HG03432 (cell line): ENCODE data around the gene PTGER4.
A peak's percentile ranks its signal among the peaks of the same experiment; 100 is the strongest.
"Not testable (repeated sequence)": the region's sequence is repeated elsewhere in the genome, so short reads cannot be mapped to it uniquely, and the experiment has no call there.

Experiments used
- ATAC-seq: cut with Tn5 transposase; IDR thresholded peaks from one replicate; pipeline ENCODE4 v1.9.1; 2021; ENCODE audit warnings: mild to moderate bottlenecking, moderate library complexity; ENCODE audit not compliant: unreplicated experiment

PTGER4 gene

DNA sequence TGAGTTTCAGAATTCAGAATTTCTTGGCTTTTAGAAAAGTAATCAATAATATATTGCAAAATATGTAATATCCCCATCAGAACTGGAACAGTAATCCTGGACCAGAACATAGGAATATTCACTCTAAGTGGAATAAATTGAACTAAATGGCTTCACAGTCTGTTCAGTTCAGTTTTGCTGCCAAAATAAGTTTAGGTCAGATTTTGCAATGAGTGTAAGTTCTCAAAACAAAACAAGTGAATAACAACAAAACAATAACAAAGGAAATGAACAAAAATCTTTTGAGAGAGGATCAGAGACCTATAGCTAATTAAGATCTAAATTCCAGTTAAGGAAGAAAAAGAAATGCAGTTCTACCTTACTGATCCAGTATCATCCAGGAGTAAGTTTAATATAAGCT lies 9.3 kb downstream of the PTGER4 start:
- ATAC-seq = no peak

GRCh38 chr5:40689438-40689837 lies 9.7 kb downstream of the PTGER4 start:
- ATAC-seq = peak; percentile 74

DNA sequence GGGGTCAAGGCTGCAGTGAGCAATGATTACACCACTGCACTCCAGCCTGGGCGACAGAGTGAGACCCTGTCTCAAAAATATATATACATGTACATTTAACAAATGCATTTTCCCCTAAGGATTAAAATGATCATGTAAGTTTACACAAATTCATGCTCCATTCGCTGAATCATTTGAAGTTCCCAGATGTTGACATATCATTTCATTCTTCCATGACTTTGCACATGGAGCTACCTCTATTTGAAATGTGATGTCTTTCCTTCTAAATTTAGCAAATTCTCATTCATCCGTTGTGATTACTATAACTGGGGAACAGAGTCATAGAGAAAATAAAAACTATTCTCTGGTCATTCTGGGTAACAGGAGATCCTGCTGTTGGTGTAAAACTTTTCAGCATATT lies 10.6 kb downstream of the PTGER4 start:
- ATAC-seq = no peak

GRCh38 chr5:40691894-40692293 lies 12.2 kb downstream of the PTGER4 start:
- no peak for ATAC-seq

DNA sequence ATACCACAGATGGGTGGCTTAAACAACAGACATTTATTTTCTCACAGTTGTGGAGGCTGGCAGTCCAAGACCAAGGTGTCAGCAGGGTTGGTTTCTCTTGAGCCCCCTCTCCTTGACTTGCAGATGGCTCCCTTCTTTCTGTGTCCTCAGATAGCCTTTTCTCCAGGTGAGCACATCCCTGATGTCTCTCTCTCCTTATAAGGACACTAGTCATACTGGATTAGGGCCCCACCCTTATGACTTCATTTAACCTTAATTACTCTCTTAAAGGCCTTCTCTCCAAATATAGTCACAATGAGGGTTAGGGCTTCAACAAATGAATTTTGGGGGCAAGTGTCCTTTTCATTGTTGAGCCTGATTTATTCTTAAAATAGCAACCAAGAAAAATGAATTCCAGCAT lies 14.7 kb downstream of the PTGER4 start:
- ATAC-seq = no peak

- no peak for ATAC-seq
These were observed 20.5 kb downstream of the PTGER4 start for GRCh38 chr5:40700116-40700782.

DNA sequence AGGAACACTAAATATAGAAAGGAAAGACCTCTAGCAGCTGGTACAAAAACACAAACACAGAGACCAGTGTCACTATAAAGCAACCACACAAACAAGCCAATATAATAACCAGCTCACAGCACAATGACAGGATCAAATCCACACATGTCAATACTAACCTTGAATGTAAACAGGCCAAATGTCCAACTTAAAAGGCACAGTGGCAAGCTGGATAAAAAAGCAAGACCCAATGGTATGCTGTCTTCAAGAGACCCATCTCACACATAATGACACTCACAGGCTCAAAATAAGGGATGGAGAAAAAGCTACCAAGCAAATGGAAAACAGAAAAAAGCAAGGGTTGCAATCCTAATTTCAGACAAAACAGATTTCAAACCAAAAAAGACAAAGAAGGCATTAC lies 22.3 kb downstream of the PTGER4 start:
- not testable (repeated sequence) for ATAC-seq

- not testable (repeated sequence) for ATAC-seq
These were observed 25.8 kb downstream of the PTGER4 start for GRCh38 chr5:40705484-40705883.

GRCh38 chr5:40710575-40710974 lies 30.9 kb downstream of the PTGER4 start:
- not testable (repeated sequence) for ATAC-seq

DNA sequence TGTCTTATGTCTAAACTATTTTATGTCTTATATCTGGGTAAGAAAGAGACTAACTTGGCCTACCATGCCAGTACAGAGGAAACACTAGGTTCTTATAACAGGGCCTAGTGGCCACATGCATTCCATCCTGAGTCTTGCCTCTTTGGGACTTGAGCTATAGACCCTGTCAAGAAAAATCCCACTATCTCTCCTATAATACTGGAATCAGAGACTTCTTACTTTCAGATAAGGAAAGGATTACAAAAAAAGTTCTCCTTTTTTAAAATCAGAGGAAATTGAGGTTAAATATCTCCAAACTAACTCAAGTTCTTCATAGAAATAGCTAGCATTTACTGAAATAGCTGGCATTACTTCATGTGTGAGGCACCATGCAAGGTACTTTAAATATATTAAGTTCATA lies 34.3 kb downstream of the PTGER4 start:
- ATAC-seq = no peak

GRCh38 chr5:40716000-40716399 lies 36.3 kb downstream of the PTGER4 start:
- no peak for ATAC-seq

DNA sequence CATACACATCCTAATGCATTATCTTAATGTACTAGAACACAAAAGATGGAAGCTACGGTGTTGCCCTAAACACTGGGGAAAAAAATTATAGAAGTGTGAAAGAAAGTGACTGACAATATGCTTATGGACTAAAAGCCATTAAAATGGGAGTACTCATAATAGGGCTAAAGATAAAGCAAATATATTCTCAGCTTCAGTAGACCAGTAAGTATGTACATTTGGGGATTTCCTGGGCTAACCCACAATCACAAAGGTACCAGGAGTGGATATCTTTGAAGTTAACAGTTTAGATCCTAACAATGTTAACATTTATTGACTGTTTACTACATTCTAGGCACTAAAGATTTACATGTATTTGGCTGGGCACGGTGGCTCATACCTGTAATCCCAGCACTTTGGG lies 36.9 kb downstream of the PTGER4 start:
- no peak for ATAC-seq

GRCh38 chr5:40717281-40717680 lies 37.6 kb downstream of the PTGER4 start:
- ATAC-seq = no peak

DNA sequence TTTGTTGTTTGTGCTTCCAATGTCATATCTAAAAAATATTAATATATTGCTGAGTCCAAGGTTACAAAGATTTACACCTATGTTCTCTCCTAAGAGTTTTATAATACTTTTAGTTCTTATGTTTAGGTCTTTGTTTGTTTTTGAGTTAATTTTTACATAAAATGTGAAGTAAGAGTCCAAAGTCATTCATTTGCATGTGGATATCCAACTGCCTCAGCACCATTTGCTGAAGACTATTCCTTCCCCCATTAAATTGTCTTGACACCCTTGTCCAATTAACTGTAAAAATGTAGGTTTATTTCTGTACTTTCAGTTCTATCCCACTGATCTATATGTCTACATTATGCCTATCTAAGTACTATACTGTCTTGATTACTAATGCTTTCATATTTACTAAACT lies 40.4 kb downstream of the PTGER4 start:
- ATAC-seq = no peak

DNA sequence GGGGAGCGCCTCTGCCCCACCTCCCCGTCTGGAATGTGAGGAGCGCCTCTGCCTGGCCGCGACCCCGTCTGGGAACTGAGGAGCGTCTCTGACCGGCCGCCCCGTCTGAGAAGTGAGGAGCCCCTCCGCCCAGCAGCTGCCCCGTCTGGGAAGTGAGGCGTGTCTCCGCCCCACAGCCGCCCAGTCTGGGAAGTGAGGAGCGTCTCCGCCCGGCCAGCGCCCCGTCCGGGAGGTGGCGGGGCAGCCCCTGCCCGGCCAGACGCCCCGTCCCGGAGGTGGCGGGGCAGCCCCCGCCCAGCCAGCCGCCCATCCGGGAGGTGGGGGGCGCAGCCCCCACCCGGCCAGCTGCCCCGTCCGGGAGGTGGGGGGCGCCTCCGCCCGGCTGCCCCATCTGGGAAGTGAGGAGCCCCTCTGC lies 42.8 kb downstream of the PTGER4 start:
- not testable (repeated sequence) for ATAC-seq

DNA sequence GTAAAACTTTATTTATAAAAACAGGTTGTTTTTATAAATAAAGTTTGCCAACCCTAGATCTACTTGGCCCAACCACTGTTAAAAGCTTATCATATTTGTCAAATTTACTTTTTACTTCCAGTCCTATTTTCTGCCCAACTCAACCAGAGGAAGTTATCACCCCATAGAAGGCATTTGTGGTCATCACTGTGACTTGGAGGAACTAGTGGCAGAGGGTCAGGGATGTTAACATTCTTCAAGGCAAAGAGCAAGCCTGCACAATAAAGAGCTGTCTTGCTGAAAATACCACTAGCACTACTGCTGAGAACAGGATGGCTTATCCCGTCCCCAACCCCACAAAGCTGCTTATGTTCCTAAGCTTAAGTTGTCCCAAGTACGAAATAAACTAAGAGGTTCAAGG lies 53.7 kb downstream of the PTGER4 start:
- ATAC-seq = no peak

GRCh38 chr5:40733879-40734563 lies 54.3 kb downstream of the PTGER4 start:
- no peak for ATAC-seq

DNA sequence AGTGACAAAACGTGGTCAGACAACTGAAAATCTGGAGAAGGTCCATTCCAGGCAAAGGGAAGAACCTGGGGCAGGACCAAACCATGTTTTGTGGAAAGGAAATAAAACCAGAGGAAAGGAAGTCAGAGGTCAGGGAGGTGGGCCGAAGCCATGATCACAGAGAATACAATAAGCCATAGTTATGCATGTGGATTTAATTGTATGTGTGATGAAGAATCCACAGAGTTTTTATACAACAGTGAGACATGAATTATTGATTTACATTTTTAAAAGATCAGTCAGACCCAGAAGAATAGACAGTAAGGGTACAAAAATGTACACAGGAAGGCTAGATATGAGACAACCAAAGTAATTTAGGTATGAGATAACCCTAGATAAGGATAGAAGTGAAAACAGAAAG lies 55.3 kb downstream of the PTGER4 start:
- no peak for ATAC-seq

GRCh38 chr5:40735609-40736008 lies 55.9 kb downstream of the PTGER4 start:
- ATAC-seq = no peak

DNA sequence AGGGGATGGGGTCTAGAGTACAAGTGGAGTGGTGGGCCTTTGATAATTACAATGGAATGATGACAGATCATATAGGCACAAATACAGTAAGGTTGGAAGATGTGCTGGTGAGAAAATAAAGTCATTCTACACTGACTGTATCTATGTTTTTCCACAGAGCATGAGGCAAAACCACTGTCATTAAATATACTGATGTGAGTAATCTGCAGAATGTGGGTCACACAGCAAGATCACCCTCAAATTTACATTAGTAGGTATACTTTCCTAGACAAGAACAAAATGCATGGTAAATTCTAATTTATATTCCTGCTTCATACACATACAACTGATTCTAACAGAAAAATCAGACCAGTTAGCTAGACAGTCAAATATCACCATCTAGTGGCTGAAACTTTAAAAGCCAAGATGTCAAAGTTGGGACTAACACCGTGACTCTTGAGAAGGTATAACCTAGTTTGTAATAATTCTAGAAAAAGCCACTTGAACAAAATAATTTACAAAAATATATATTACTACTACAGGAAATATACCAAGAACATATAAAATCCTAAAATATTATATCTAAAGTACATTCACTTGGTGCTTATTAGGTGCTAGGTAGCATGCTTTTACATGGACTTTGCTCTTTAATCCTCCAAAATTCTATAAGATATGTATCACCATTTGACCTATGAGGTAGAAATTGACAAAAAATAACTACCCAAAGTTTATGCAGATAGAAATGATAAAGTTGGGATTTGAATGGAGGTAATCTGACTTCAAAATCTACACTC lies 56.6 kb downstream of the PTGER4 start:
- ATAC-seq = peak; percentile 81

GRCh38 chr5:40738502-40738901 lies 58.8 kb downstream of the PTGER4 start:
- no peak for ATAC-seq
